COLO829 (cell line): ENCODE data around the gene ALOX12.

ENCODE experiments used
- DNase-seq: peaks from one replicate; pipeline ENCODE4 v3.0.0; 2012; ENCODE audit warnings: low spot score

ALOX12 gene

DNA sequence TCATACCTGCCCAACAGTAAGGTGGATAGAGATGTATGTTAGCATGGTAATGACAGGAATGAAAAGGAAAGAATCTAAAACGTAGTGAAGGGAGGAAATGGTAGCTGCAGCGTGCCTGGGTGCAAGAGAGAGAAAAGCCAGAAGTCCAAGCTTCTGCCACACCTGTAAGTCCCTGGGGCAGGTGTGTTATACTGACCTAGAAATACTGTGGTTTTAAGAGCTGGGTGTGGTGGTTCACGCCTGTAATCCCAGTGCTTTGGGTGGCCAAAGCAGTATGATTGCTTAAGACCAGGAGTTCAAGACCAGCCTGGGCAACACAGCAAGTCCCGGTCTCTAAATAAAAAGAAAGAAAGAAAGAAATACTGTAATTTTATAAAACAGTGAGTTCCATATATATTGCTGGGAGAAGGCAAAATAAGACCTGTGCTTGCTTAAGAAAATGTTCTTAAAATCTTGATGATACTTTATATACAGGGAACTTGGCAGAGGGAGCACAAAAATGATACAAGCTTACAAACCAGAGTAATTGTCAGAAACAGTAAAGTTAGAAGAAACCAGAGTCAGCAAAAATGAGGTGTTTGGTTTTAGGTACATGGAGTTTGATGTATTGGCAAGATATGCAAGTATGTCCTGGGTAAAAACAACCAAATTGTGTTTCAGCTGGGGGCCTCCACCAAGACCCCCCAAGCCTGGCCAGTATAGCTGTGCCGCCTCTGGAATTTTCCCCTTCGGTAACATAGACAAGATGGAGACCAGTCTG lies 6.6 kb downstream of the ALOX12 start:
- no peak for DNase-seq

DNA sequence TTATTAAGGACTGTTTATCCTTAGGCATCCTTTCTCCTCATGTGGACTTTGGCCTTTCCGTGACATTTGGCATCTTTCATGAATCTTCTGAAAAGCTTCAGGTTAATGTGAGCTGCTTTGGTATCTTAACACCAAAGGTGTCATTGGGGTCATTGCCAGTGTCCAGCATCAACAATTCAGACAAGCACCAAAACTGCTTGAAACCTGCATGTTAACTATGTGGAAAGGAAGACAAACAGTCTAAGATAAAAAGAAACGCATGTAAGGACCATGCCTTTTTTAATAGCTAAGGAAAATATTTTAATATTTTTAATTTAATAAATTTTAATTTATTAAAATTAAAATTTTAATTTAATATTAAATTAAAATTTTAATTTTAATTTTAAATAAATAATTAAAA lies 7.9 kb downstream of the ALOX12 start:
- no peak for DNase-seq

GRCh38 chr17:7004398-7005253 lies 8.8 kb downstream of the ALOX12 start:
- DNase-seq, result peak; percentile 84

GRCh38 chr17:7005716-7006115 lies 9.9 kb downstream of the ALOX12 start:
- no peak for DNase-seq

GRCh38 chr17:7007143-7007542 lies 11.3 kb downstream of the ALOX12 start:
- DNase-seq, result no peak

GRCh38 chr17:7010523-7010922 lies 14.7 kb downstream of the ALOX12 start:
- DNase-seq, result no peak

DNA sequence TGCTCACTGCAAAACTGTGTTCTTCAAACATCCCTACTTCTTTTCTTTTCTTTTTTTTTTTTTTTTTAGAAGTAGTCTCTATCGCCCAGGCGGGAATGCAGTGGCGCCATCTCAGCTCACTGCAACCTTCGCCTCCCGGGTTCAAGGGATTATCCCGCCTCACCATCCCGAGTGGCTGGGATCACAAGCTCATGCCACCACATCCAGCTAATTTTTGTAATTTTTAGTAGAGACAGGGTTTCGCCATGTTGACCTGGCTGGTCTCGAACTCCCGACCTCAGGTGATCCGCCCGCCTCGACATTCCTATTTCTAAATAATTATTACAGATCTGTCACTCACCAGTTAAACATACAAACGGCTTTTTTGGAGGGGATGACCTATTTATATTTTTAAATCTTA lies 15.6 kb downstream of the ALOX12 start:
- no peak for DNase-seq

GRCh38 chr17:7011942-7012254 lies 16.0 kb downstream of the ALOX12 start:
- no peak for DNase-seq

GRCh38 chr17:7014261-7014994 lies 18.6 kb downstream of the ALOX12 start:
- DNase-seq, result peak; percentile 86

GRCh38 chr17:7014995-7015958 lies 19.4 kb downstream of the ALOX12 start:
- DNase-seq, result no peak

GRCh38 chr17:7016418-7016817 lies 20.6 kb downstream of the ALOX12 start:
- DNase-seq, result no peak

DNA sequence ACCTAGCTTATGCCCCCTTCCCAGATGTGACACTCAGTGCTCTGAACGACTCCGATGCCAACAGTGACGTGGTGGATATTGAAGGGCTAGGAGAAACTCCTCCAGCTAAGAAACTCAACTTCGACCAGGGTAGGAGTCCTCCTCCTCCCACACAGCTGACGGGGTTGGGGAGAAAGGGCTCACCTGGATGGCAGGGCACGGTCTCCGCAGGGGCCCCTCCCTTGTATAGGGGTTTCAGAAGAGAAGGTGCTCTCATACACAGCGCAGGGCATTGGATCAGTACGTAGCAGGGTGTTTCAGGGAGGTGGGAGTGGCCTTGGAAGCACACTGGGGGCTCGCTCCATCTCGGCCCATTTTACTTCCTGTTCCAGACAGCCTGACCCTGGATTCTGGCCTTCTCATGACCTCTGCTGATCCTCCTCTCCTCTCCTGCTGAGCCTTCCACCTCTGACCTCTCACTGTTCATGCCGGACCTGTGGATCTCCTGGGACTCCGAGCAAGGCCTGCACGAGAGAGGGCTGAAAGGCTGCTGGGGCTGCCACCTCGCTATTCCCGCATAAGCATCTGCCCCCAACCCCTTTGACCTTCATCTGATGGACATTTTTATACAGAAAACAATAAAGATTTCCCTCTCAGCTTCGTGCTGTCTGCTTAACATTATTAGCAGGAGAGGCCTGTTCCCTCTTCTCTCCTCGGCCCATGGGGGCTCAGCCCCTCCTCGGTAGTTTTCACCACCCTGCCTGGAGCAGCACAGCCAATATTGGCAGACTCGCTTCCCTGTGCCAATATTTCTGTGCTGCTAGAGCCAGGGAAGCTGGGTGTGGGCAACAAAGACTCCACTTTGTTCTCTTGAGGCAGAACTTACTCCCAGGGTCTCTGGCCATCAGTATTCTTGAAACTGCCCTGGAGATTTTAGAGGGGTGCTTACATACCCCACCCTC lies 21.3 kb downstream of the ALOX12 start:
- DNase-seq, result no peak

GRCh38 chr17:7017827-7018200 lies 22.0 kb downstream of the ALOX12 start:
- no peak for DNase-seq

DNA sequence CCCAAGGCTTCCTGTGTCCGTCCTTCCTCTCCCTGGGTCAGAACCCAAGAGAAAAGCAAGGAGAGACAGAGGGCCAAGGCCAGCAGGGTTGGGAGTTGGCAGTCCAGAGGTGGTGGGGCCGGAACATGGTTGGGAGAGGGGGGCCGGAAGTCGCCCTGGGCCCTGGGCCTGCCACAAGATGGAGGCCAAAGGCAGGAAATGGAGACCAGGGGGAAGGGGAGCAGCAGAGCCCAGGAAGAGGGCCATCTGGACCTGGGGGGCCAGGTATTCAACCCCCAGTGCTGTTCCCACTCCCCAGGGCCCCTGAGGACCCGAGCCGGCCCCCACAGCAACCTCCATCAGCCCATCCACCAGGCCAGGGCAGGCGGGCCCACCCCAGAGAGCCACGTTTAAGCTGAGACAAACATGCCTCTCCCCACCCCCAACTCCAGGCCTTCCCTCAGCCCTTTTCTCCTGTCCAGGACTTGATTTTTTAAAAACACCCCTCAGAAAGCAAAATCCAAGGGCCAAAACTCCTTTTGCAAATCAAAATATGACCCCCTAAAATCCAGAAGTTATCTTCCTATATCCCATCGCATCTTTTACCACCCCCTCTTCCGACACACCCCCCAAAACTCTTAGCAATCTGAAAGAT lies 22.6 kb downstream of the ALOX12 start:
- DNase-seq, result no peak

GRCh38 chr17:7019367-7019766 lies 23.5 kb downstream of the ALOX12 start:
- DNase-seq, result no peak

GRCh38 chr17:7019839-7020519 lies 24.1 kb downstream of the ALOX12 start:
- DNase-seq, result peak; percentile 83

- no peak for DNase-seq
These were observed 25.2 kb downstream of the ALOX12 start for GRCh38 chr17:7020894-7021664.

- DNase-seq, result peak; percentile 57
These were observed 26.3 kb downstream of the ALOX12 start for GRCh38 chr17:7021993-7022778.
